HEK293T (cell line): ENCODE data around the gene HINFP.
"Not testable (repeated sequence)": the region's sequence is repeated elsewhere in the genome, so short reads cannot be mapped to it uniquely, and the experiment has no call there.

ENCODE experiments used
- CTCF ChIA-PET: fragments of 350-600 bp; formaldehyde crosslinking; extraction: SDS; loops from one replicate; lab custom pipeline; 2021; ENCODE audit warnings: antibody characterized with exemption, inconsistent platforms; lab: Yijun Ruan, JAX
- POLR2A ChIA-PET: fragments of 350-600 bp; formaldehyde crosslinking; extraction: SDS; loops from one replicate; lab custom pipeline; 2020; ENCODE audit warnings: antibody characterized with exemption, inconsistent platforms; lab: Yijun Ruan, JAX
- DNase-seq: peaks from one replicate; pipeline ENCODE4 v3.0.0; 2012; ENCODE audit warnings: mixed read lengths; ENCODE audit errors: extremely low spot score
- ARNT ChIP-seq: fragments of 450-650 bp; IDR thresholded peaks from 2 replicates; pipeline ENCODE4 v1.6.1; 2017; ENCODE audit warnings: mild to moderate bottlenecking
- BHLHE40 ChIP-seq: fragments of 450-650 bp; IDR thresholded peaks from 2 replicates; pipeline ENCODE4 v1.6.1; 2016; ENCODE audit warnings: mild to moderate bottlenecking, moderate library complexity, borderline replicate concordance
- CTBP1 ChIP-seq: fragments of 450-650 bp; IDR thresholded peaks from 2 replicates; pipeline ENCODE4 v1.6.1; 2016; ENCODE audit warnings: borderline replicate concordance
- ELF4 ChIP-seq: fragments of 450-650 bp; IDR thresholded peaks from 2 replicates; pipeline ENCODE4 v1.6.1; 2017; ENCODE audit warnings: antibody characterized with exemption
- FOXA1 ChIP-seq: fragments of 450-650 bp; IDR thresholded peaks from 2 replicates; pipeline ENCODE4 v1.6.1; 2016; ENCODE audit warnings: mild to moderate bottlenecking
- FOXK2 ChIP-seq: fragments of 450-650 bp; IDR thresholded peaks from 2 replicates; pipeline ENCODE4 v1.6.1; 2016; ENCODE audit warnings: mild to moderate bottlenecking
- FOXM1 ChIP-seq: fragments of 450-650 bp; IDR thresholded peaks from 2 replicates; pipeline ENCODE4 v1.6.1; 2017; ENCODE audit warnings: mild to moderate bottlenecking, borderline replicate concordance
- HDGF ChIP-seq: fragments of 450-650 bp; IDR thresholded peaks from 2 replicates; pipeline ENCODE4 v1.6.1; 2017; ENCODE audit warnings: antibody characterized with exemption, borderline replicate concordance
- L3MBTL2 ChIP-seq: fragments of 450-650 bp; conservative IDR thresholded peaks from 2 replicates; pipeline ENCODE4 v1.6.1; 2016; ENCODE audit warnings: mild to moderate bottlenecking
- LEF1 ChIP-seq: fragments of 450-650 bp; IDR thresholded peaks from 2 replicates; pipeline ENCODE4 v1.6.1; 2017; ENCODE audit warnings: mild to moderate bottlenecking, borderline replicate concordance
- NFRKB ChIP-seq: fragments of 450-650 bp; IDR thresholded peaks from 2 replicates; pipeline ENCODE4 v1.6.1; 2016; ENCODE audit warnings: mild to moderate bottlenecking, moderate library complexity
- SP1 ChIP-seq: fragments of 450-650 bp; IDR thresholded peaks from 2 replicates; pipeline ENCODE4 v1.6.1; 2017
- SUZ12 ChIP-seq: fragments of 450-650 bp; IDR thresholded peaks from 2 replicates; pipeline ENCODE4 v1.6.1; 2016; ENCODE audit warnings: mild to moderate bottlenecking
- TARDBP ChIP-seq: fragments of 450-650 bp; IDR thresholded peaks from 2 replicates; pipeline ENCODE4 v1.6.1; 2016
- ZNF384 ChIP-seq: fragments of 450-650 bp; IDR thresholded peaks from 2 replicates; pipeline ENCODE4 v1.6.1; 2016
- TF ChIP-seq, protein P1 (sequence below): fragments of 450-650 bp; IDR thresholded peaks from 2 replicates; pipeline ENCODE4 v1.6.1; 2016

HINFP gene

DNA sequence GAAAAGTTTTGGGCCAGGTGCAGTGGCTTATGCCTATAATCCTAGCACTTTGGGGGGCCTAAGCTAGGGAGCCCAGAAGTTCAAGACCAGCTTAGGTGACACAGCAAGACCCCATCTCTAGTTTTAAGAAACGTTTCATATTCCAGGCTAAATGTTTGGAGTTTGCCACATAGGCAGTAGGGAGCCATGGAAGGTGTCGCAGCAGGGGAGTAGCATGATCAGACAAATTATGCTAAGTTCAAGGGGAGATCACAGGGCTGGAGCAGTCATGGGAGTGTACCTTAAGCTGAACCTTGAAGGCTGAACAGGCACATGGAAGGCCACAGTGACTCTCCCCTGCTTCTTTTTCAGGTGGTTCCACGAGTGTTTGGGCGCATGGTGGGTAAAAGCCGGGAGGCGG is 58.0 kb downstream of the HINFP start:
- POLR2A ChIA-PET, result interaction anchor here (1.3 kb wide), 1 partner anchor 10 kb away, joined by 4 read pairs; no protein-coding TSS in a partner anchor
- DNase-seq, result no peak
- no peak for TF ChIP-seq ZNF384
- no peak for TF ChIP-seq ARNT
- no peak for TF ChIP-seq LEF1
- TF ChIP-seq HDGF, result no peak
- TF ChIP-seq NFRKB, result no peak
- no peak for TF ChIP-seq FOXA1
- CTCF ChIA-PET, result no interaction called here

DNA sequence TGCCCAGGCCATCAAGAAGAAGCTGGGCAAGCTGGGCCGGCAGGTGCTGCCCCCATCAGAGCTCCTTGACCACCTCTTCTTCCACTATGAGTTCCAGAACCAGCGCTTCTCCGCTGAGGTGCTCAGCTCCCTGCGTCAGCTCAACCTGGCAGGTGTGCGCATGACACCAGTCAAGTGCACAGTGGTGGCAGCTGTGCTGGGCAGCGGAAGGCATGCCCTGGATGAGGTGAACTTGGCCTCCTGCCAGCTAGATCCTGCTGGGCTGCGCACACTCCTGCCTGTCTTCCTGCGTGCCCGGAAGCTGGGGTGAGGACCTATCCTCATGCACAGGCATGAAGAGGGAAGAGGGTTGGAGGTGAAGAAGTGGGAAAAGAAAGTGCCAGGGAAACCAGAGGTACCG is 58.6 kb downstream of the HINFP start:
- POLR2A ChIA-PET, result interaction anchor here (0.6 to 1.3 kb wide), 2 partner anchors 11 to 57 kb away, joined by 3 to 4 read pairs; no protein-coding TSS in a partner anchor
- no peak for TF ChIP-seq ZNF384
- TF ChIP-seq ELF4, result no peak
- TF ChIP-seq CTBP1, result no peak
- TF ChIP-seq ARNT, result no peak
- TF ChIP-seq FOXA1, result no peak
- TF ChIP-seq LEF1, result no peak
- no peak for TF ChIP-seq SUZ12
- TF ChIP-seq FOXK2, result no peak
- no peak for TF ChIP-seq NFRKB
- TF ChIP-seq SP1, result no peak
- TF ChIP-seq, protein P1, sequence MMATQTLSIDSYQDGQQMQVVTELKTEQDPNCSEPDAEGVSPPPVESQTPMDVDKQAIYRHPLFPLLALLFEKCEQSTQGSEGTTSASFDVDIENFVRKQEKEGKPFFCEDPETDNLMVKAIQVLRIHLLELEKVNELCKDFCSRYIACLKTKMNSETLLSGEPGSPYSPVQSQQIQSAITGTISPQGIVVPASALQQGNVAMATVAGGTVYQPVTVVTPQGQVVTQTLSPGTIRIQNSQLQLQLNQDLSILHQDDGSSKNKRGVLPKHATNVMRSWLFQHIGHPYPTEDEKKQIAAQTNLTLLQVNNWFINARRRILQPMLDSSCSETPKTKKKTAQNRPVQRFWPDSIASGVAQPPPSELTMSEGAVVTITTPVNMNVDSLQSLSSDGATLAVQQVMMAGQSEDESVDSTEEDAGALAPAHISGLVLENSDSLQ, result no peak
- TF ChIP-seq TARDBP, result no peak
- no peak for TF ChIP-seq L3MBTL2
- no peak for TF ChIP-seq BHLHE40
- CTCF ChIA-PET, result no interaction called here
- no peak for DNase-seq

DNA sequence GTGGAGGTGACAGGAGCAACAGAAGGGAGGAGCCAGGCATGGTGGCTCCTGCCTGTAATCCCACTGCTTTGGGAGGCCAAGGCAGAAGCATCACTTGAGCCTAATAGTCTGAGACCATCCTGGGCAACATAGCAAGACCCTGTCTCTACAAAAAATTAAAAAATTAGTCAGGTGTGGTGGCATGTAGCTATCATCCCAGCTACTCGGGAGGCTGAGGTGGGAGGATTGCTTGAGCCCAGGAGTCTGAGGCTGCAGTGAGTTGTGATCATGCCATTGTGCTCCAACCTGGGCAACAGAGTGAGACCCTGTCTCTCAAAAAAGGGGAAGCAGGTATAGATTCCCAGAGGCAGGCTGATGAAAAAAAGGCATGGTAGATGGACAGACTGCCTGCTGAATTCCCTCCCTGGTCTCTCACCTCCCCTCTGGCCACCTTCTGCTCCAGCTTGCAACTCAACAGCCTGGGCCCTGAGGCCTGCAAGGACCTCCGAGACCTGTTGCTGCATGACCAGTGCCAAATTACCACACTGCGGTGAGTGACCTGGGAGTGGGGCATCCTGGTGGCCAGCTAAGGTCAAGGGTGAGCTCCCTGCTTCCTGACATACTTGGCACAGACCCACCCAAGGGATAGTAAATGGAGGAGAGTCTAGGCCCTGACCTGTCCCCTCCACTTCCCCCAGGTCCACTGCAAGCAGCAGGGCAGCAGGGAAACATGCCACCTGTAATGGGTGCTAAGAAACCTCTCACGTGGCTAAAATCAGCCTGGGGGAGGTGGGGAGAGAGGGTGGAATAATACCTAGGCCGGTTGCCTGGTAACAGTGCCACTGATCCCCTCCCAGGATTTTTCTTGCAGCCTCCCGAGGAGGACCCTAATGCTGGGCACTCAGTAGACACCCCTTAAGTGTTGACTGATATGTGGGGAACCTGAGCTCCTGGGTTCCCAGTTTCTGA is 59.6 kb downstream of the HINFP start:
- ChIA-PET CTCF (no interaction called here), POLR2A (interaction anchor here (1.6 kb wide), 1 partner anchor 14 kb away, joined by 3 read pairs; no protein-coding TSS in a partner anchor)
- TF ChIP-seq ZNF384 (no peak), NFRKB (no peak), TARDBP (no peak), BHLHE40 (no peak), FOXM1 (no peak), ARNT (no peak), ELF4 (no peak), LEF1 (no peak), FOXA1 (no peak), L3MBTL2 (no peak), SUZ12 (no peak), SP1 (no peak), FOXK2 (no peak), CTBP1 (no peak), HDGF (no peak)
- TF ChIP-seq, protein P1, result no peak
- DNase-seq, result no peak

DNA sequence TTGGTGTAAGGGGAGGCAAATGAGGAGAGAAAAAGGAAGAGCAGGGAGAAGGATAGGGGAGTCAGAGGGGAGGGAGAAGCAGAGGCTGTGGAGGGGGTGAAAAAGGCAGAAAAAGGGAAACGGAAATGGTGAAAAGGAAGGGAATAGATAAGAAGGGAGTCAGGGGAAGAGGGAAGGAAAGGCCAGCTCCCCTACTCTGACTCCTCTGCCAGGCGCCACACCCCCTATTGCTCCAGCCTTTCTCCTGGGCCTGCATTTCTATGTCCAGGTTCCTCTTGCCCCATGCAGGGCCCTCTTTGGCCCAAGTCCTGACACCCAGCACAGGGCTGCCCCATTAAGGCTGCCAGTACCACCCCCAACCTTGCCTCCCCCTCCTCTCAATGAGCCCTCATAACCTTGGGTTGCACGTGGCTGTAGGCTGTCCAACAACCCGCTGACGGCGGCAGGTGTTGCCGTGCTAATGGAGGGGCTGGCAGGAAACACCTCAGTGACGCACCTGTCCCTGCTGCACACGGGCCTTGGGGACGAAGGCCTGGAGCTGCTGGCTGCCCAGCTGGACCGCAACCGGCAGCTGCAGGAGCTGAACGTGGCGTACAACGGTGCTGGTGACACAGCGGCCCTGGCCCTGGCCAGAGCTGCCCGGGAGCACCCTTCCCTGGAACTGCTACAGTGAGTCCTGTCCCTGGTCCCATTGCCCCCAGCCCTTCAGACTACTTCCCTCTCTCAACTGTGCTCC is 60.5 kb downstream of the HINFP start:
- ChIA-PET POLR2A (interaction anchor here (1.6 kb wide), 1 partner anchor 15 kb away, joined by 3 read pairs; no protein-coding TSS in a partner anchor), CTCF (no interaction called here)

DNA sequence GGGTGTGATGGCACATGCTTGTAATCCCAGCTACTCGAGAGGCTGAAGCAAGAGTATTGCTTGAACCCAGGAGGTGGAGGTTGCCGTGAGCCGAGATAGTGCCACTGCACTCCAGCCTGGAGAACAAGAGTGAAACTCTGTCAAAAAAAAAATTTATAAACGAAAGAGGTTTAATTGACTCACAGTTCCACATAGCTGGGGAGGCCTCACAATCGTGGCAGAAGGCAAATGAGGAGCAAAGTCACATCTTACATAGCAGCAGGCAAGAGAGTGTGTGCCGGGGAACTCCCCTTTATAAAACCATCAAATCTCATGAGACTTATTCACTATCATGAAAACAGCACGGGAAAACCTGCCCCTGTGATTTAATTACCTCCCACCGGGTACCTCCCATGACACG is 63.0 kb downstream of the HINFP start:
- CTCF ChIA-PET, POLR2A ChIA-PET, DNase-seq: not testable (repeated sequence)

More for the DNA sequence above, 60.5 kb downstream of the HINFP start:
- no peak for TF ChIP-seq FOXM1
- no peak for DNase-seq
